PC-3 (cell line): ENCODE results near the gene N4BP2L1. TPM values are rescaled to one million over a fixed set of nuclear protein-coding genes. Genes with fewer than 3 reads are reported as not detected.

ENCODE experiments used
- ATAC-seq: fragments of 200-7000 bp; cut with Tn5 transposase; 2 replicates; pipeline ENCODE4 v1.9.1; 2020; ENCODE audit warnings: mild to moderate bottlenecking, moderate library complexity
- BruUV-seq: library from RNA; stranded (reverse); fragments of 400-500 nt; replicated peaks from 2 replicates; lab custom pipeline; 2021; lab: Mats Ljungman, UMichigan
- CTCF ChIA-PET: fragments of 300-600 bp; sonication (Branson Sonifier 250); formaldehyde crosslinking; loops from one replicate; lab custom pipeline; 2022; ENCODE audit warnings: antibody characterized with exemption; lab: Charles Lee
- POLR2A ChIA-PET: fragments of 300-600 bp; sonication (Branson Sonifier 250); formaldehyde crosslinking; loops from one replicate; lab custom pipeline; 2022; ENCODE audit warnings: antibody characterized with exemption; ENCODE audit not compliant: unreplicated experiment; lab: Charles Lee
- DNase-seq: peaks from one replicate; pipeline ENCODE4 v3.0.0-alpha.2; 2015
- H2AFZ ChIP-seq: fragments of 300-600 bp; sonication (generic); 2 replicates; pipeline ENCODE4 v1.6.0; 2016; ENCODE audit warnings: antibody characterized with exemption, low read length
- H3F3A ChIP-seq: fragments of 300-600 bp; sonication (generic); one replicate; pipeline ENCODE4 v1.6.0; 2017; ENCODE audit warnings: antibody characterized with exemption, low read length, control low read depth, mild to moderate bottlenecking; ENCODE audit not compliant: unreplicated experiment
- H3K27ac ChIP-seq: fragments of 300-600 bp; sonication (generic); 2 replicates; pipeline ENCODE4 v1.5.1; 2016; ENCODE audit warnings: mild to moderate bottlenecking, low read length
- H3K27me3 ChIP-seq: fragments of 300-600 bp; sonication (generic); 2 replicates; pipeline ENCODE4 v1.6.1; 2016; ENCODE audit warnings: low read length, mixed read lengths
- H3K36me3 ChIP-seq: fragments of 300-600 bp; sonication (generic); 2 replicates; pipeline ENCODE4 v1.6.1; 2016; ENCODE audit warnings: low read depth, mixed run types, low read length, mixed read lengths
- H3K4me1 ChIP-seq: fragments of 300-600 bp; sonication (generic); 2 replicates; pipeline ENCODE4 v1.5.1; 2016; ENCODE audit warnings: low read length; ENCODE audit not compliant: insufficient read depth
- H3K4me2 ChIP-seq: fragments of 300-600 bp; sonication (generic); 2 replicates; pipeline ENCODE4 v1.6.0; 2016; ENCODE audit warnings: low read length
- H3K4me3 ChIP-seq: fragments of 300-600 bp; sonication (generic); 2 replicates; pipeline ENCODE4 v1.5.1; 2016; ENCODE audit warnings: mild to moderate bottlenecking, low read length, mixed read lengths
- H3K79me2 ChIP-seq: fragments of 300-600 bp; sonication (generic); 2 replicates; pipeline ENCODE4 v1.6.1; 2017; ENCODE audit warnings: low read length, mixed read lengths
- H3K9ac ChIP-seq: fragments of 300-600 bp; sonication (generic); 2 replicates; pipeline ENCODE4 v1.6.0; 2016; ENCODE audit warnings: mild to moderate bottlenecking, low read length
- H3K9me2 ChIP-seq: fragments of 300-600 bp; sonication (generic); replicated peaks from 2 replicates; pipeline ENCODE4 v1.6.1; 2016; ENCODE audit warnings: mixed run types, low read length, mixed read lengths
- H3K9me3 ChIP-seq: fragments of 300-600 bp; sonication (generic); 2 replicates; pipeline ENCODE4 v1.6.1; 2016; ENCODE audit warnings: low read length, mixed read lengths
- H4K20me1 ChIP-seq: fragments of 300-600 bp; sonication (generic); 2 replicates; pipeline ENCODE4 v1.6.1; 2016; ENCODE audit warnings: low read length, mixed read lengths
- CTCF ChIP-seq: fragments of 300-600 bp; sonication (generic); conservative IDR thresholded peaks from 2 replicates; pipeline ENCODE4 v1.5.1; 2017; ENCODE audit warnings: antibody characterized with exemption, low read depth, mild to moderate bottlenecking, low read length
- EZH2 ChIP-seq: fragments of 300-600 bp; sonication (generic); IDR thresholded peaks from one replicate; pipeline ENCODE4 v1.6.1; 2017; ENCODE audit warnings: antibody characterized with exemption, mild to moderate bottlenecking, low read length; ENCODE audit not compliant: unreplicated experiment
- EZH2phosphoT487 ChIP-seq: fragments of 300-600 bp; sonication (generic); IDR thresholded peaks from 2 replicates; pipeline ENCODE4 v1.6.1; 2018; ENCODE audit warnings: mild to moderate bottlenecking, antibody characterized with exemption, low read length, borderline replicate concordance
- intact Hi-C: fragments of 100-400 bp; cut with micrococcal nuclease; formaldehyde crosslinking; loops from 2 replicates; pipeline ENCODE4 v1.9.0; 2023
- total RNA-seq: library from RNA; depleted of rRNA; stranded (reverse); fragments of >200 nt; gene quantifications from 2 replicates; pipeline ENCODE4 v1.2.3, GENCODE V29; 2014

Gene N4BP2L1
- total RNA-seq, 1 experiment from 2014 or later, result 0.15 TPM

- Histone ChIP-seq H3K4me3 (no peak overlapping the region), H2AFZ (no peak overlapping the region), H3K4me2 (no peak overlapping the region), H3K27me3 (no peaks in the 10 kb centered on the region), H3F3A (no peaks in the 10 kb centered on the region), H3K9me2 (no peaks in the 10 kb centered on the region), H4K20me1 (no peaks in the 10 kb centered on the region), H3K27ac (no peak overlapping the region), H3K79me2 (no peaks in the 10 kb centered on the region), H3K9ac (no peak overlapping the region), H3K4me1 (no peaks in the 10 kb centered on the region), H3K36me3 (peaks cover 3% of the 10 kb centered on the region; the same call in 1 of the 2 replicates), H3K9me3 (0 out of 2 replicates have a peak, but pooled peaks cover 7% of the 10 kb centered on the region)
- ATAC-seq (no peak), DNase-seq (no peak)
- intact Hi-C loops, result no loop called here
- CTCF ChIA-PET, result no interaction called here
- no TSS peak for BruUV-seq
- TF ChIP-seq CTCF (no peak), EZH2 (no peak), EZH2phosphoT487 (no peak)
- POLR2A ChIA-PET, result no interaction called here
These were observed 26.1 kb upstream of the N4BP2L1 start for GRCh38 chr13:32453981-32454380.

- Histone ChIP-seq H3K27ac (no peak overlapping the region), H3K27me3 (no peaks in the 10 kb centered on the region), H4K20me1 (no peaks in the 10 kb centered on the region), H3K4me2 (no peak overlapping the region), H3K9me3 (no peaks in the 10 kb centered on the region), H3K9ac (no peak overlapping the region), H3K79me2 (no peaks in the 10 kb centered on the region), H2AFZ (no peak overlapping the region), H3F3A (no peaks in the 10 kb centered on the region), H3K9me2 (no peaks in the 10 kb centered on the region), H3K4me3 (no peak overlapping the region), H3K36me3 (no peaks in the 10 kb centered on the region), H3K4me1 (no peaks in the 10 kb centered on the region)
- intact Hi-C loops, result no loop called here
- DNase-seq (no peak), ATAC-seq (no peak)
- TF ChIP-seq CTCF (no peak), EZH2 (no peak), EZH2phosphoT487 (no peak)
- ChIA-PET CTCF (no interaction called here), POLR2A (interaction anchor here (0.6 to 0.7 kb wide), 2 partner anchors 10 to 35 kb away, joined by 3 to 5 read pairs; no protein-coding TSS in a partner anchor)
- BruUV-seq, result no TSS peak
These were observed 21.0 kb upstream of the N4BP2L1 start for GRCh38 chr13:32448972-32449371.

GRCh38 chr13:32447894-32448623 lies 20.1 kb upstream of the N4BP2L1 start:
- no peak overlapping the region for H3K4me2 ChIP-seq
- ChIA-PET POLR2A (interaction anchor here (0.7 kb wide), 1 partner anchor 10 kb away, joined by 5 read pairs; no protein-coding TSS in a partner anchor), CTCF (no interaction called here)
- ATAC-seq, result no peak
- BruUV-seq, result no TSS peak
- no peaks in the 10 kb centered on the region for H3K9me3 ChIP-seq
- no peaks in the 10 kb centered on the region for H3K4me1 ChIP-seq
- H3K4me3 ChIP-seq, result no peak overlapping the region
- H4K20me1 ChIP-seq, result no peaks in the 10 kb centered on the region
- no peak for TF ChIP-seq CTCF
- no peak for TF ChIP-seq EZH2phosphoT487
- no peak for TF ChIP-seq EZH2
- no peaks in the 10 kb centered on the region for H3F3A ChIP-seq
- intact Hi-C loops, result no loop called here
- no peak overlapping the region for H2AFZ ChIP-seq
- no peaks in the 10 kb centered on the region for H3K27me3 ChIP-seq
- no peaks in the 10 kb centered on the region for H3K79me2 ChIP-seq
- H3K9me2 ChIP-seq, result no peaks in the 10 kb centered on the region
- no peak overlapping the region for H3K9ac ChIP-seq
- no peak for DNase-seq
- H3K36me3 ChIP-seq, result no peaks in the 10 kb centered on the region
- no peak overlapping the region for H3K27ac ChIP-seq
